GM19468 (cell line): ENCODE data around the gene KIF3A.
"Not testable (repeated sequence)": the region's sequence is repeated elsewhere in the genome, so short reads cannot be mapped to it uniquely, and the experiment has no call there.

ENCODE experiments used
- ATAC-seq: cut with Tn5 transposase; IDR thresholded peaks from one replicate; pipeline ENCODE4 v1.9.1; 2021; ENCODE audit warnings: mild to moderate bottlenecking, moderate library complexity, moderate number of reproducible peaks; ENCODE audit not compliant: unreplicated experiment; ENCODE audit errors: extremely low read depth

Gene KIF3A

GRCh38 chr5:132734687-132735086 is 2.7 kb downstream of the KIF3A start:
- no peak for ATAC-seq

- no peak for ATAC-seq
Measured at GRCh38 chr5:132733499-132734148, 3.7 kb downstream of the KIF3A start.

GRCh38 chr5:132729896-132730295 is 7.5 kb downstream of the KIF3A start:
- no peak for ATAC-seq

DNA sequence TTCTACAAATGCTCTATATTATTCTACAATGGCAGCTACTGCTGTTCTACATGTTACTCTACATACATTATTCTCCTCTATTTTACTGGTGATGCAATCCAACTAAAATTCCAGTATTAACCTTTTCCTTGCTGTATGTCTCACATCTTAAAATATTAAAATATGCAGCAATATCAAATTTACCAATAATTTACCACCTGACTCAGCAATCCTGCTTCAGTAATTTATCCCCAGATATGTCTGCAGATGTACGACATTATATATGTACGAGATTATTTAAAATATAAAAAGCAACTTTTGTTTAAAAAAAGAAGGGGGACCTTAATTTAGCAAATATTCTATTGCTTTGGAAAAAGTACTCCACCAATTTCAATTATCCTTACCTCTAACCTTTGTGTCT is 11.6 kb downstream of the KIF3A start:
- no peak for ATAC-seq

GRCh38 chr5:132718544-132719312 is 18.6 kb downstream of the KIF3A start:
- ATAC-seq = no peak

DNA sequence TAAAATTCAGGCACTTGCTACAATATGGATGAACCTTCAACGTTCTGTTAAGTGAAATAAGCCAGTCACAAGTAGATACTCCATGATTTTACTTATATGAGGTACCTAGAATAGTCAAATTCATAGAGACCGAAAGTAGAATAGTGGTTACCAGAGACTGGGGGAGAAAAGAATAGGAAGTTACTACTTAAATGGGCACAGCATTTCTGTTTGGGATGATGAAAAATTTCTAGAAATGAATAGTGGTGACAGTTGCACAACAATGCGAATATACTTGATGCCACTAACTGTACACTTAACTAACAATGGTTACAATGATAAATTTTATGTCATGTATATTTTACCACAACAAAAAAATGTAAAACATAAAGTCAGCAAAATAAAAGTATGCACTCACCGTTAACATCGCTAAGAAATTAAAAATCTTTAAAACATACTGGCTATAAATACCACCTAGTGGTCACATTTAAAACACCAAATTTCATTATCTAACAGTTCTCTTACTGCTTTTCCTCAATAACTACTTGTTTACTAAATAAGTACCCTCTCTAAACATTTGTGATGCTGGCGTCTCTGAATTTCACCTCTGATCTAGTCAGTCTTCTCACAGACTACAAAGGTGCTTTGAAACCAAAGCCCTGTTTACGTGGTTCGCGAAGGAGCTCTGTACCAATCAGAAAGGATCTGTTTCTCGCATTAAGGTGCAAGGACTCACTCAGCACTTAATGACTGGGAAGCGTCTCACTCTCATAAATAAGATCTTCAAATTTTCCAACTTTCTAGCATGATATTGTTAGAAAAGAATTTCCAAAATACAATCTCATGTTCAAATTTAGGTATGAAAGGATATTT is 22.7 kb downstream of the KIF3A start:
- no peak for ATAC-seq

DNA sequence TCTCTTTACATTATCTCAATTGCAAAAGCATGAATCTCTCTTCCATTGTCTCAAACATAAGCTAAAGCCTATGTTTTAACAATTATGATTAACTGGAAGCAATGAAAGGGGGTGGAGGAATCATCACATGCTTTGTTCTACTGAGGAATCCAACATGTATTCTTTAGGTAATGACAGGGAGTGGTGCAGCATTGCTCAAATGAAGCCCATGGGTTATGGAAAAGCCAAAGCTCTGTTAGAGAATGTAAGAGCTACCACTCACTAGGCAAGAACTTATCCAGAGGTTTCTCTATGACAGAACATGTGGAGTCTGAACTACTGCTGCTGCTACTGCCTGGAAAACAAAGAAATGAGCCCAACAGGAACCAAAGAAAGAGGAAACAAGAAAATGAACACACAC is 28.7 kb downstream of the KIF3A start:
- ATAC-seq = no peak

DNA sequence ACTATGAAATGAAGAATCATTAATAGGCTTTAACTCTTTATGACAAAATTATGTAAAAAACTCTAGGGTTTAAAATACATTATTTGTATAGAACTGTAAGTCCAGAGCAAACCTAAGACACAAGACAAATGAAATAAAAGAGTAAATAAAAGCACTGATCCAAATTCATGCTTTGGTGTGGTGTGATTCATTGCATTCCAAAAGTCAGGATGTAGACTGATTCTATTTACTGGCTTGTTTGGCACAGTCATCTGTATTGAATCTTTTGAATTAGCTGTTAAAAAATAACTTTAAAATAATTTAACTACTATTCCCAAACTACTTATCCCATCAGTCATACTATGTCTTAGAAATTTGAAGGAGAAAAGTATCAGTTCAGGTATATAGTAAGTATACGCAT is 32.5 kb downstream of the KIF3A start:
- ATAC-seq = no peak

DNA sequence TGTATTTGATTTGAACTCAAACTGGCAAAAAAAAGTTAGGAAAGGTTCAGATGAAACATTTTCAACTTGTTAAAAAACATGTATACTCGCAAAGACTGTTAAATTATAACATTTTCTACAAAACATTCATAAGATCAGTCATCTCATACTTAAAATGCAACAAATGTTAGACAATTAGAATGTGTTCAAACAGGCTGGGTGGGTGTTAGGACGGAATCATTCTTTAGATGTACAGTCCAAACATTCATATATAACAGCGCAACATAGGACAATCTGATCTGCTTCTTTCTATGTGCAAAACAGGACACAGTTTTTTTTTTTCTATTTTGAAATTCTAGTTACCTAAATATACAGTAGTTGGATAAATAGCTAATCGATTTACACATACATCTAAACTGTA is 41.4 kb downstream of the KIF3A start:
- no peak for ATAC-seq

- no peak for ATAC-seq
Measured at GRCh38 chr5:132692632-132692967, 44.7 kb downstream of the KIF3A start.

DNA sequence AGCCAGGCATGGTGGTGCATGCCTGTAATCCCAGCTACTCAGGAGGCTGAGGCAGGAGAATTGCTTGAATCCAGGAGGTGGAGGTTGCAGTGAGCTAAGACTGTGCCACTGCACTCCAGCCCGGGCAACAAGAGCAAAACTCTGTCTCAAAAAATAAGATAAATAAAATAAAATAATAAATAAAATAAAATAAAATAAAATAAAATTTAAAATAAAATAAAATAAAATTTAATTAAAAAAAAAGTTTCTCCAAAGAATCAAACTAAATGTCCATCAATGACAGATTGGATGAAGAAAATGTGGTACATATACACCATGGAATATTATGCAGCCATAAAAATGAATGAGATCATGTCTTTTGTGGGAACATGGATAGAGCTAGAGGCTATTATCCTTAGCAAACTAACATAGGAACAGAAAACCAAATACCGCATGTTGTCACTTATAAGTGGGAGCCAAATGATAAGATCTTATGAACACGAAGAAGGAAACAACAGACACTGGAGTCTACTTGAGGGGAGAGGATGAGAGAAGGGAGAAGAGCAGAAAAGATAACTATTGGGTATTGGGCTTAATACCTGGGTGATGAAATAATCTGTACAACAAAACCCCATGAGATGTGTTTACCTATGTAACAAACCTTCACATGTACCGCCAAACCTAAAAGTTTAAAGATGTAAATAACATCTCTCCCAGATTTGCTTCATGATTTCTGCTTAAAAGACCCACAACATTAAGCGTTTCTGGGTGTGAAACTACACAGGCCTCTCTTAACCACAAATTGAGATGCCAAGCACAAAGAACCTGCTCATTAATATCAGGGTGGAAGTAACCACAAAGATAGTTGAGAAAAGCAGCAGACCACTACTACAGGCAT is 45.4 kb downstream of the KIF3A start:
- ATAC-seq = not testable (repeated sequence)

- no peak for ATAC-seq
Measured at GRCh38 chr5:132690156-132690555, 47.2 kb downstream of the KIF3A start.

DNA sequence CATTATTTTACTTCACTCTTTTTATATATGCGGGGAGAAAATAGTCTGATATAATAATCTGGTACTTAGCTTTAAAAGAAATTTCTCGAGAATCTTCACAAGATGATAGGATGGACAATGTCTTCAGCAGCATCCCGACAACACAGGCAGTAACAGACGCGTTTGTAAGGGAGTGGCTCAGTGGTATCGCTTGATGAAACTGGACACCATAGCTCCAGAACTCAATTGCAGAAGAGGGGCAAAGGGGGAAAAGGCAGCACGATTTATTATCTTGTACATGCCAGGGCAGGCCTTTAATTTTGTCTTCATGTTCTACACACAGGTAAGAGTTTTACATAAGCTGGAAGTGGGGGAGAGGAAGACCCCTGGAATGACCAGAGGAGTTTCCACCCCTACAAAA is 47.8 kb downstream of the KIF3A start:
- ATAC-seq = no peak

DNA sequence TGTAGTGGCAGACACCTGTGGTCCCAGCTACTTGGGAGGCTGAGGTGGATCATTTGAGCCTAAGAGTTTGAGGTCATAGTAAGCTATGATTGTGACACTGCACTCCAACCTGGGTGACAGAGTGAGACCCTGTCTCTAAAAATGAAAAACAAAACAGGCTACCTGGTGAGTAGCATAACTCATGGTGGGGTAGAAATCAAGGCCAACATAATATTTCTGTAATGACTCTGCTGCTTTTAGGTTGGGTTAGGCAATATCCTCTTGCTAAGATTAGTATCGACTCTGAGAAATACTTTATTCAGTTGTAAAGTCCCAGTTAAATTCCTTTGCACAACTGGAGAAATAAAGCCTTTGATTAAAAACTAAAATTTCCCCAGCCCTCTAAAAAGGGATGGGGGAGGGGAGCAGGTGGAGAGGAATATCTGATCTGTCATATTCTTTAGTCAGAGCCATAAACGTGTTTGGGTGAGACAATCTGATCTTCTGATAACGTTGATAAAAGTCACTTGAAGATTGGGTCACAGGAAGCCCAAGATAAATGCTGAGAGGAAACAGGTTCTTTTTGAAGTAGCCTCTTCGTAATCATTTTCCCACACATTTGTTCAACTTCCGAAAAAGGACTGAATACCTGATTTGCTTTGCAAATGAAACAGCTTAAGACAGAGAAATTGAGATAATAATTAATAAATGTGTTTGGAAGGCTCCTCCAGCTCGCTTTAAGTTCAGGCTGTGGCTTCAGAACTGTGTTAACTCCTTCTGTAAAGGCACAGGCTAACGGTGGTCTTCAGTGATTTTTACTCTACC is 48.6 kb downstream of the KIF3A start:
- ATAC-seq = no peak

DNA sequence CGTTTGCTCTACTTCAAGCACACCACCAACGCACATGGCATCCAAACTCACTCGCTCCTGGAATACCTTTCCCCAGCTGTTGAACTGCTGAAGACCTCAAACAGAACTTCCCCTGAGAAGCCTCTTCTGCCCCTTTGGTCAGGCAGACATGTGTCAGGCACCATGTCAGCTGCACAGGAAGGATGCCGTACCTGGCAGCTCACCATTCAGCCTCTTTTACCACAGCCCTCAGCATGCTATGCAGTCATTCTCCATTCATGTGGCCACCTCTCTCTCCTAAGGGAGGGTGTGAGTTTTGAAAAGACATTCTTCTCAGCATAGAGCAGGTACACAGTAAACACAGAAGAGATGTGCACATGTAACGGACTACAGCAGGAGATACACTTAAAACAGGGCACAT is 49.4 kb downstream of the KIF3A start:
- ATAC-seq = no peak

DNA sequence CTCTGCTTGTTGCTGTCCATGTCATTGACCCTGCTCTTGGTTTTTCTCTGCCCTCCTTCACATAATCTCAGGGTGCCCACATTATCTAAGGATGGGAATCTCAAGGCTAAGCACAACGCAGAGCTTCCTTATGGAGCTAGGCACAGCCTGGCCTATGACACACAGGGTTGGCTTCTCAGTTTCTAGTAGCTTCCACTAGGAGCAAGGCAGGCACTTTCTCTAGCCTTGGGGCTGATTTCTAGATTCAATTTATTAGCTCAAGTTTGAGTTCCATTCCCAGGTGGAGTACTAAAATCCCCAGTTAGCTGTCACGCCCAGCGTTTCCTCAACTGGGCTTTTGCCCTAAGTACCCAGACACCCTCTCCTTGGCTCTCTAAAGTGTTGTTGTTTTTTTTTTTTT is 51.2 kb downstream of the KIF3A start:
- no peak for ATAC-seq

- no peak for ATAC-seq
Measured at GRCh38 chr5:132684922-132685720, 52.2 kb downstream of the KIF3A start.

GRCh38 chr5:132684491-132684890 is 52.9 kb downstream of the KIF3A start:
- no peak for ATAC-seq

DNA sequence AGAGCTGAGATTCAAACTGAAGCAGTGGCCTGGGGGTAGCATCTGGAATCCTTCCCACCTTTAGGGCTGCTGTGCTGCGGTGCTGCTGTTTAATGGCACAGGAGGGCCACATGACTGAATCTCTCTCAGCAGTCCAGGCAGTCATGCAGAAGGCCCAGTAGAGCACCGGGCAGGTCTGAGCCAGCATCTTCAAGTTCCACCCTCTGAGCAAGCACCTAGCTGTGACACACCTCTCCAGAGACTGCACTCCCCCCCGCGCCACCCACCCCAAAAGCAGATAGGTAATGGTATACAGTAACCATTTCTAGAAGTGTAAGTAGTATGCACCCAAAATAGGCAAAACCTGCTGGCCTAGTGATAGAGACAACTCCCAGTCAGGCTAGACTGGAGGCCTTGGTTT is 55.4 kb downstream of the KIF3A start:
- no peak for ATAC-seq
